Effector memory CD4-positive, alpha-beta T cell (primary cell): ENCODE results near the gene SFMBT2.

Experiments used
- DNase-seq, 3 donors: peaks; one replicate each; pipeline ENCODE4 v3.0.0-alpha.2; 2020
- H3K27ac ChIP-seq: 2 replicates; pipeline ENCODE4 v1.7.0; 2013; ENCODE audit warnings: mild to moderate bottlenecking, low read length, moderate library complexity; ENCODE audit not compliant: insufficient read depth, poor library complexity, severe bottlenecking
- H3K27me3 ChIP-seq: replicated peaks from 2 replicates; pipeline ENCODE4 v1.7.0; 2013; ENCODE audit warnings: mild to moderate bottlenecking, low read length; ENCODE audit not compliant: insufficient read depth, control insufficient read depth, poor library complexity, severe bottlenecking
- H3K36me3 ChIP-seq: 2 replicates; pipeline ENCODE4 v1.7.0; 2013; ENCODE audit warnings: mild to moderate bottlenecking, low read length, moderate library complexity; ENCODE audit not compliant: control insufficient read depth, insufficient read depth
- H3K4me1 ChIP-seq: 2 replicates; pipeline ENCODE4 v1.7.0; 2013; ENCODE audit warnings: low read length, mild to moderate bottlenecking; ENCODE audit not compliant: control insufficient read depth, insufficient read depth, poor library complexity, severe bottlenecking
- H3K4me3 ChIP-seq: 2 replicates; pipeline ENCODE4 v1.7.0; 2013; ENCODE audit warnings: low read length, low read depth, mild to moderate bottlenecking; ENCODE audit not compliant: insufficient read depth, poor library complexity, severe bottlenecking
- H3K9me3 ChIP-seq: 2 replicates; pipeline ENCODE4 v1.7.0; 2013; ENCODE audit warnings: mild to moderate bottlenecking, low read length, moderate library complexity; ENCODE audit not compliant: control insufficient read depth

The SFMBT2 gene

GRCh38 chr10:7263616-7264015 is 147.2 kb downstream of the SFMBT2 start:
- H3K4me1 ChIP-seq: peaks cover 16% of the 10 kb centered on the region
- H3K9me3 ChIP-seq: no peaks in the 10 kb centered on the region
- H3K4me3 ChIP-seq: no peak overlapping the region
- no peak for DNase-seq
- no peaks in the 10 kb centered on the region for H3K36me3 ChIP-seq
- no peak overlapping the region for H3K27ac ChIP-seq
- H3K27me3 ChIP-seq: no peaks in the 10 kb centered on the region

GRCh38 chr10:7261351-7261750 is 149.5 kb downstream of the SFMBT2 start:
- Histone ChIP-seq H3K4me3 (no peak overlapping the region), H3K4me1 (peaks cover 18% of the 10 kb centered on the region), H3K27ac (no peak overlapping the region), H3K27me3 (no peaks in the 10 kb centered on the region), H3K36me3 (no peaks in the 10 kb centered on the region), H3K9me3 (no peaks in the 10 kb centered on the region)
- DNase-seq: no peak

- H3K27me3 ChIP-seq: no peaks in the 10 kb centered on the region
- no peak overlapping the region for H3K4me3 ChIP-seq
- no peak overlapping the region for H3K27ac ChIP-seq
- no peaks in the 10 kb centered on the region for H3K9me3 ChIP-seq
- H3K4me1 ChIP-seq: peaks cover 18% of the 10 kb centered on the region
- no peaks in the 10 kb centered on the region for H3K36me3 ChIP-seq
- DNase-seq: no peak
Measured at GRCh38 chr10:7260912-7261311, 149.9 kb downstream of the SFMBT2 start.

GRCh38 chr10:7260412-7260900 is 150.4 kb downstream of the SFMBT2 start:
- no peak for DNase-seq
- Histone ChIP-seq H3K27ac (no peak overlapping the region), H3K4me3 (no peak overlapping the region), H3K4me1 (peaks cover 18% of the 10 kb centered on the region), H3K9me3 (no peaks in the 10 kb centered on the region), H3K27me3 (no peaks in the 10 kb centered on the region), H3K36me3 (no peaks in the 10 kb centered on the region)

- peak in 2 of 3 donors; percentile 15 to 38 for DNase-seq
- H3K9me3 ChIP-seq: no peaks in the 10 kb centered on the region
- no peaks in the 10 kb centered on the region for H3K27me3 ChIP-seq
- H3K27ac ChIP-seq: no peak overlapping the region
- H3K36me3 ChIP-seq: no peaks in the 10 kb centered on the region
- no peak overlapping the region for H3K4me3 ChIP-seq
- peaks cover 18% of the 10 kb centered on the region for H3K4me1 ChIP-seq
Measured at GRCh38 chr10:7258948-7259523, 151.8 kb downstream of the SFMBT2 start.

- DNase-seq: no peak
- Histone ChIP-seq H3K27ac (no peak overlapping the region), H3K9me3 (no peaks in the 10 kb centered on the region), H3K36me3 (no peaks in the 10 kb centered on the region), H3K27me3 (no peaks in the 10 kb centered on the region), H3K4me3 (no peak overlapping the region), H3K4me1 (peaks cover 18% of the 10 kb centered on the region)
Measured at GRCh38 chr10:7255517-7255916, 155.3 kb downstream of the SFMBT2 start.

- no peaks in the 10 kb centered on the region for H3K9me3 ChIP-seq
- no peak overlapping the region for H3K4me3 ChIP-seq
- H3K4me1 ChIP-seq: no peaks in the 10 kb centered on the region
- H3K27ac ChIP-seq: no peak overlapping the region
- H3K36me3 ChIP-seq: peaks cover 9% of the 10 kb centered on the region
- DNase-seq: no peak
- no peaks in the 10 kb centered on the region for H3K27me3 ChIP-seq
Measured at GRCh38 chr10:7251696-7252465, 159.0 kb downstream of the SFMBT2 start.

- H3K4me3 ChIP-seq: no peak overlapping the region
- no peaks in the 10 kb centered on the region for H3K4me1 ChIP-seq
- no peak for DNase-seq
- H3K9me3 ChIP-seq: no peaks in the 10 kb centered on the region
- no peak overlapping the region for H3K27ac ChIP-seq
- no peaks in the 10 kb centered on the region for H3K27me3 ChIP-seq
- H3K36me3 ChIP-seq: peaks cover 9% of the 10 kb centered on the region
Measured at GRCh38 chr10:7250236-7250635, 160.6 kb downstream of the SFMBT2 start.

- Histone ChIP-seq H3K4me1 (peaks cover 5% of the 10 kb centered on the region), H3K4me3 (no peak overlapping the region), H3K27me3 (no peaks in the 10 kb centered on the region), H3K27ac (no peak overlapping the region), H3K36me3 (peaks cover 9% of the 10 kb centered on the region), H3K9me3 (no peaks in the 10 kb centered on the region)
- DNase-seq: no peak
Measured at GRCh38 chr10:7248585-7249164, 162.2 kb downstream of the SFMBT2 start.

- Histone ChIP-seq H3K36me3 (peaks cover 9% of the 10 kb centered on the region), H3K9me3 (no peaks in the 10 kb centered on the region), H3K4me3 (no peak overlapping the region), H3K27ac (no peak overlapping the region), H3K4me1 (peaks cover 5% of the 10 kb centered on the region), H3K27me3 (no peaks in the 10 kb centered on the region)
- no peak for DNase-seq
Measured at GRCh38 chr10:7248148-7248547, 162.7 kb downstream of the SFMBT2 start.
